Measurements from ENCODE around the gene CFAP97.

Gene CFAP97

GRCh38 chr4:185217408-185217975, 13.7 kb upstream of the CFAP97 start:
- TF ChIP-seq GABPA (IDR thresholded peaks at IDR 0.05; ENCODE audit: low read depth): no peak
- TF ChIP-seq SPI1 (IDR thresholded peaks at IDR 0.05; ENCODE audit: borderline replicate concordance, low read depth): no peak
- TF ChIP-seq CTCF (IDR thresholded peaks at IDR 0.05; ENCODE audit: insufficient read depth, low read length): no peak
- no peak for TF ChIP-seq POLR2AphosphoS5 (IDR thresholded peaks at IDR 0.05; ENCODE audit: low read depth)
- no peak for TF ChIP-seq REST (IDR thresholded peaks at IDR 0.05; ENCODE audit: insufficient replicate concordance, low read depth)
- Histone ChIP-seq H3K4me3 (replicated peaks; ENCODE audit: insufficient read depth, low read length) (no peak overlapping the region), H3K27me3 (ENCODE audit: insufficient read depth, poor library complexity, severe bottlenecking) (peaks cover 13% of the 10 kb centered on the region), H3K27ac (replicated peaks) (no peak overlapping the region)
- DNase-seq (ENCODE audit: low read depth in 1 of 2, low spot score in 1 of 2): no peak

- peaks cover 29% of the 10 kb centered on the region for H3K27me3 ChIP-seq (ENCODE audit: insufficient read depth, poor library complexity, severe bottlenecking)
- no peak overlapping the region for H3K4me3 ChIP-seq (replicated peaks; ENCODE audit: insufficient read depth, low read length)
- no peak for DNase-seq (ENCODE audit: low read depth in 1 of 2, low spot score in 1 of 2)
- no peak for TF ChIP-seq GABPA (IDR thresholded peaks at IDR 0.05; ENCODE audit: low read depth)
- no peak for TF ChIP-seq CTCF (IDR thresholded peaks at IDR 0.05; ENCODE audit: insufficient read depth, low read length)
- TF ChIP-seq POLR2AphosphoS5 (IDR thresholded peaks at IDR 0.05; ENCODE audit: low read depth): no peak
- TF ChIP-seq SPI1 (IDR thresholded peaks at IDR 0.05; ENCODE audit: borderline replicate concordance, low read depth): no peak
- no peak for TF ChIP-seq REST (IDR thresholded peaks at IDR 0.05; ENCODE audit: insufficient replicate concordance, low read depth)
- H3K27ac ChIP-seq (replicated peaks): no peak overlapping the region
Observed at GRCh38 chr4:185215261-185215660, 11.5 kb upstream of the CFAP97 start.

GRCh38 chr4:185213877-185214276, 10.1 kb upstream of the CFAP97 start:
- H3K27ac ChIP-seq (replicated peaks): no peak overlapping the region
- TF ChIP-seq GABPA (IDR thresholded peaks at IDR 0.05; ENCODE audit: low read depth) (no peak), REST (IDR thresholded peaks at IDR 0.05; ENCODE audit: insufficient replicate concordance, low read depth) (no peak), CTCF (IDR thresholded peaks at IDR 0.05; ENCODE audit: insufficient read depth, low read length) (no peak), SPI1 (IDR thresholded peaks at IDR 0.05; ENCODE audit: borderline replicate concordance, low read depth) (peak; percentile 66), POLR2AphosphoS5 (IDR thresholded peaks at IDR 0.05; ENCODE audit: low read depth) (no peak)

More at GRCh38 chr4:185213877-185214276, 10.1 kb upstream of the CFAP97 start:
- H3K27me3 ChIP-seq (ENCODE audit: insufficient read depth, poor library complexity, severe bottlenecking): peaks cover 32% of the 10 kb centered on the region
- no peak overlapping the region for H3K4me3 ChIP-seq (replicated peaks; ENCODE audit: insufficient read depth, low read length)
- DNase-seq (ENCODE audit: low read depth in 1 of 2, low spot score in 1 of 2): no peak

Data from HL-60 (cell line).